Left ventricle myocardium inferior (tissue), 1 donor: ENCODE measurements around the gene ZNFX1. TPM values are rescaled to one million over a fixed set of nuclear protein-coding genes. Genes with fewer than 3 reads are reported as not detected.

ENCODE experiments used
- total RNA-seq: library from RNA; stranded (reverse); fragmentation: NEBNext Ultra II Directional; extraction: Animal tissue kit (Norgen Biotek cat#: 25700); gene quantifications from one replicate; pipeline ENCODE4 v1.2.1, GENCODE V29; 2021
- donor health status: DM: no; HTN: yes; CAD: no; lungs with severe emphysema.

The ZNFX1 gene
- total RNA-seq, 1 donor from 2014 or later, result 22.2 TPM

Other genes with a start within 250 kb of the ZNFX1 start
- gene CSE1L, start 231.7 kb downstream of the ZNFX1 start, total RNA-seq, result 38.2 TPM
- 63.4 TPM for gene STAU1, start 89.7 kb downstream of the ZNFX1 start, total RNA-seq
- gene DDX27, start 58.6 kb downstream of the ZNFX1 start, total RNA-seq, result 14.6 TPM
- gene KCNB1, start 204.6 kb upstream of the ZNFX1 start, total RNA-seq, result 0.77 TPM